Endothelial cell of umbilical vein (primary cell): ENCODE data around the gene CTNNA2. TPM values are rescaled to one million over a fixed set of nuclear protein-coding genes. Genes with fewer than 3 reads are reported as not detected.

Experiments
- BruUV-seq: library from RNA; stranded (reverse); fragments of 400-500 nt; replicated peaks from 2 replicates; lab custom pipeline; 2021; lab: Mats Ljungman, UMichigan
- CTCF ChIA-PET: fragments of 300-600, 350-600 bp; sonication (Branson Sonifier 250); formaldehyde crosslinking; loops from one replicate; lab custom pipeline; 2021; ENCODE audit warnings: antibody characterized with exemption, inconsistent platforms; lab: Charles Lee
- POLR2A ChIA-PET: fragments of 300-600, 350-600 bp; sonication (Branson Sonifier 250); formaldehyde crosslinking; loops from one replicate; lab custom pipeline; 2021; ENCODE audit warnings: antibody characterized with exemption, inconsistent platforms; lab: Charles Lee
- DNase-seq: peaks from one replicate; pipeline ENCODE4 v3.0.0-alpha.2; 2011; ENCODE audit warnings: low read depth, low spot score
- FAIRE-seq: peaks from 2 replicates; lab custom pipeline; 2011; peaks lifted over from hg19 to GRCh38; lab: Jason Lieb, UNC
- H2AFZ ChIP-seq: 2 replicates; pipeline ENCODE4 v1.6.0; 2012; ENCODE audit warnings: low read depth, low read length, control low read depth, inconsistent platforms
- H3K27ac ChIP-seq: 2 replicates; pipeline ENCODE4 v1.5.1; 2011; ENCODE audit warnings: low read depth, mild to moderate bottlenecking, control low read depth, low read length, moderate library complexity; ENCODE audit not compliant: insufficient read depth
- H3K27me3 ChIP-seq, 2 experiments: 2 replicates each; pipeline versions ENCODE4 v1.6.0 to v1.6.1; 2011; ENCODE audit warnings: low read length in 2 of 2, mixed read lengths in 1 of 2; ENCODE audit not compliant: control insufficient read depth in 2 of 2, insufficient read depth in 2 of 2
- H3K36me3 ChIP-seq, 2 experiments: 2 replicates in 1 of 2; 3 replicates in 1 of 2; pipeline ENCODE4 v1.5.1; 2011; ENCODE audit warnings: low read length in 2 of 2, mild to moderate bottlenecking in 1 of 2, moderate library complexity in 1 of 2; ENCODE audit not compliant: control insufficient read depth in 2 of 2, insufficient read depth in 2 of 2; ENCODE audit errors: extremely low read depth in 1 of 2
- H3K4me1 ChIP-seq: 3 replicates; pipeline ENCODE4 v1.5.1; 2011; ENCODE audit warnings: mild to moderate bottlenecking, low read length; ENCODE audit not compliant: control insufficient read depth, insufficient read depth; ENCODE audit errors: extremely low read depth
- H3K4me2 ChIP-seq: 2 replicates; pipeline ENCODE4 v1.6.1; 2011; ENCODE audit warnings: low read length, control low read depth, mixed read lengths; ENCODE audit not compliant: insufficient read depth
- H3K4me3 ChIP-seq, 3 experiments: fragments of 200-600 bp in 1 of 3; sonication (generic), shearing (Covaris generic) in 1 of 3; replicated peaks in 1 of 3; 2 replicates each; pipeline ENCODE4 v1.5.1; 2011 to 2016; ENCODE audit warnings: control low read depth in 3 of 3, low read length in 3 of 3, mild to moderate bottlenecking in 2 of 3, inconsistent platforms in 1 of 3, low read depth in 1 of 3, moderate library complexity in 1 of 3; ENCODE audit not compliant: insufficient read depth in 1 of 3
- H3K79me2 ChIP-seq: 2 replicates; pipeline ENCODE4 v1.6.0; 2012; ENCODE audit warnings: low read length, inconsistent platforms; ENCODE audit not compliant: control insufficient read depth, insufficient read depth
- H3K9ac ChIP-seq: replicated peaks from 2 replicates; pipeline ENCODE3; 2011; ENCODE audit warnings: low read length, control low read depth; ENCODE audit not compliant: insufficient read depth; ENCODE audit errors: extremely low read depth
- H3K9me1 ChIP-seq: replicated peaks from 3 replicates; pipeline ENCODE4 v1.6.0; 2011; ENCODE audit warnings: mild to moderate bottlenecking, low read length; ENCODE audit not compliant: control insufficient read depth, insufficient read depth; ENCODE audit errors: extremely low read depth
- H3K9me3 ChIP-seq: replicated peaks from 2 replicates; pipeline ENCODE4 v1.5.1; 2012; ENCODE audit warnings: low read length, inconsistent platforms; ENCODE audit not compliant: control insufficient read depth, insufficient read depth
- H4K20me1 ChIP-seq: replicated peaks from 2 replicates; pipeline ENCODE3; 2011; ENCODE audit warnings: mild to moderate bottlenecking, low read length; ENCODE audit not compliant: control insufficient read depth, insufficient read depth; ENCODE audit errors: extremely low read depth
- CTCF ChIP-seq, 2 donors: IDR thresholded peaks; 1 replicate in 1 of 2; 2 replicates in 1 of 2; pipeline ENCODE4 v1.5.1; 2011; ENCODE audit warnings: low read length in 2 of 2, mild to moderate bottlenecking in 2 of 2, moderate library complexity in 2 of 2, control low read depth in 1 of 2, inconsistent platforms in 1 of 2, low read depth in 1 of 2; ENCODE audit not compliant: insufficient read depth in 1 of 2; ENCODE audit errors: extremely low read depth in 1 of 2
- EZH2 ChIP-seq: IDR thresholded peaks from 2 replicates; pipeline ENCODE4 v1.6.1; 2012; ENCODE audit warnings: borderline replicate concordance, low read depth, mild to moderate bottlenecking, moderate library complexity, low read length, inconsistent platforms; ENCODE audit not compliant: severe bottlenecking
- FOS ChIP-seq: IDR thresholded peaks from 2 replicates; pipeline ENCODE4 v1.6.1; 2011; ENCODE audit warnings: mild to moderate bottlenecking, low read length, moderate library complexity, borderline replicate concordance; ENCODE audit not compliant: insufficient read depth
- GATA2 ChIP-seq: IDR thresholded peaks from 2 replicates; pipeline ENCODE4 v1.7.0; 2011; ENCODE audit warnings: low read depth, mild to moderate bottlenecking, moderate library complexity, mixed read lengths, low read length; ENCODE audit not compliant: insufficient read length, insufficient read depth
- JUN ChIP-seq: IDR thresholded peaks from 2 replicates; pipeline ENCODE4 v1.6.1; 2011; ENCODE audit warnings: borderline replicate concordance, low read depth; ENCODE audit not compliant: insufficient read length, insufficient read depth
- MAX ChIP-seq: IDR thresholded peaks from 2 replicates; pipeline ENCODE4 v1.6.1; 2011; ENCODE audit not compliant: insufficient read depth, insufficient read length
- MYC ChIP-seq: IDR thresholded peaks from one replicate; pipeline ENCODE4 v1.6.1; 2011; ENCODE audit warnings: mild to moderate bottlenecking, low read depth, low read length
- POLR2A ChIP-seq: IDR thresholded peaks from 2 replicates; pipeline ENCODE4 v1.6.1; 2012; ENCODE audit warnings: low read depth, mild to moderate bottlenecking, control low read depth, low read length
- POLR2AphosphoS5 ChIP-seq: IDR thresholded peaks from 2 replicates; pipeline ENCODE4 v1.6.1; 2012; ENCODE audit warnings: low read depth, mild to moderate bottlenecking, control low read depth, low read length, moderate library complexity; ENCODE audit not compliant: insufficient read depth
- dilution Hi-C: fragments of 300-500 bp; cut with MboI; formaldehyde crosslinking; loops from one replicate; pipeline ENCODE4 v1.15.0; 2019; ENCODE audit warnings: low sequenced_read_pairs; ENCODE audit not compliant: extremely low pct_ligation_motif_present
- intact Hi-C: fragments of 100-400 bp; cut with micrococcal nuclease; formaldehyde crosslinking; loops from one replicate; pipeline ENCODE4 v1.10.0; 2022
- polyA plus RNA-seq, 4 experiments: library from polyadenylated mRNA; depleted of rRNA in 3 of 4; stranded (reverse) in 3 of 4; unstranded in 1 of 4; fragments of >200 nt; gene quantifications; 2 replicates each; pipeline versions ENCODE4 v1.2.1 to v1.2.3, GENCODE V29; 2011 to 2012; ENCODE audit warnings: missing spikeins in 1 of 4
- total RNA-seq: library from RNA; stranded (reverse); gene quantifications from 2 replicates; pipeline ENCODE4 v1.2.3, GENCODE V29; 2021

Gene CTNNA2
- total and polyA plus RNA-seq, 2 donors (not counting 3 experiments of a cell fraction or from before 2014, with no cell fraction given) = not detected

DNA sequence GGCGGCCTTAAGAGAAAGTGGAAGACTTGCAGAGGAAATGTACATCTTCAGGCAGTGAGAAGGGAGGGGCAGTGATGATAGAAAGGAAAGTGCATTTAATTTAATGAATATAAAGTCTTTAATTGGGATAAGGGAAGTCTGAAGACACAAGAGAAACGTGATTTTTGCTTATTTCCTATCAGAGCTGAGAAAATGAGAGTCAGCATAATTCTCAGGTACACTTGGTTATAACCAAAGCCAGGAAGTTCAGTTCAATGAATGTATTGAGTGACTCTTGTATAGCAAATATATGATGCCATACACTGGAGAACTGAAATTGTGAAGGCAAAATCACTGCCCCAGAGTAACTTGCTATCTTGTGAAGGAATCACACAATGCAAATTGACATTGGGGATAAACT is 535.4 kb downstream of the CTNNA2 start:
- no peaks in the 10 kb centered on the region for H3K4me1 ChIP-seq
- H4K20me1 ChIP-seq = no peaks in the 10 kb centered on the region
- H3K79me2 ChIP-seq = no peaks in the 10 kb centered on the region
- intact Hi-C loops = no loop called here
- DNase-seq (no peak), FAIRE-seq (no peak)
- H3K4me3 ChIP-seq = no peak overlapping the region
- H3K27ac ChIP-seq = no peak overlapping the region
- ChIA-PET CTCF (no interaction called here), POLR2A (no interaction called here)
- no peaks in the 10 kb centered on the region for H3K27me3 ChIP-seq
- no peaks in the 10 kb centered on the region for H3K9me1 ChIP-seq
- TF ChIP-seq FOS (no peak), GATA2 (no peak), POLR2A (no peak), JUN (no peak), CTCF (IDR thresholded peaks at IDR 0.05; ENCODE audit: extremely low read depth in 1 of 2, insufficient read depth in 1 of 2, low read depth in 1 of 2, low read length in 2 of 2) (no peak), POLR2AphosphoS5 (no peak), MYC (no peak), EZH2 (no peak), MAX (no peak)
- H3K36me3 ChIP-seq = no peaks in the 10 kb centered on the region
- no peak overlapping the region for H3K4me2 ChIP-seq
- no peak overlapping the region for H2AFZ ChIP-seq
- no peak overlapping the region for H3K9ac ChIP-seq
- dilution Hi-C loops = no loop called here
- BruUV-seq = no TSS peak
- H3K9me3 ChIP-seq = peaks cover 3% of the 10 kb centered on the region
